Stomach (tissue), 4 donors: Measurements from ENCODE around the gene AFDN.

Experiments used
- CTCF ChIP-seq, 7 experiments: fragments of 450-650 bp in 4 of 7; fragments of 200-600 bp in 3 of 7; sonication (generic) in 3 of 7; IDR thresholded peaks; one replicate each; pipeline ENCODE4 v1.5.1; 2016 to 2019; ENCODE audit warnings: antibody characterized with exemption in 7 of 7, control low read depth in 2 of 7, mild to moderate bottlenecking in 1 of 7
- POLR2A ChIP-seq, 4 donors: fragments of 450-650 bp; IDR thresholded peaks; one replicate each; pipeline ENCODE4 v1.6.1; 2016; ENCODE audit warnings: antibody characterized with exemption in 4 of 4, control low read depth in 2 of 4, mild to moderate bottlenecking in 1 of 4, moderate library complexity in 1 of 4
- POLR2AphosphoS5 ChIP-seq, 3 donors: sonication (generic); formaldehyde crosslinking; IDR thresholded peaks; one replicate each; pipeline ENCODE4 v1.6.1; 2016; ENCODE audit warnings: antibody characterized with exemption in 3 of 3

DNA sequence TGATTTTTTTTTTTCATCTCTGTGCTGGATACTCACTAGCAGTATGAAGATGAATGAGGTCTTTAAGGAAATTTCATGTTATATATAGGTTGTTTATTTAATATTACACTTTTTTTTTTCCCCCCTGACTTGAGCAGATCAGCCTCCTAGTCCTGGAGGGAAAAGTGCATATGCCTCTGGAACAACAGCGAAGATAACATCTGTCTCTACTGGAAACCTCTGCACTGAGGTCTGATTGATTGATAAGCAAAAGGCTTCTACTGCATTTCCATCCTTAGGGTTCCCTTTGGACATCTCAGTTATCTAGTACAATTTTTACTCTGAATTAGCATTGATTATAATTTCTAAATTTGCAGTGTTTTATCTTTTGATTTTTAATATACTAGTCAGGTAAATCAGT, 121.0 kb downstream of the AFDN start:
- TF ChIP-seq POLR2AphosphoS5 (IDR thresholded peaks at IDR 0.05) (no peak), CTCF (IDR thresholded peaks at IDR 0.05) (no peak), POLR2A (IDR thresholded peaks at IDR 0.05) (no peak)
